ENCODE data around the gene UBL4B. TPM values are rescaled to one million over a fixed set of nuclear protein-coding genes. Genes with fewer than 3 reads are reported as not detected.

Gene UBL4B
- total RNA-seq, 1 experiment from 2014 or later: not detected

GRCh38 chr1:110161849-110162248 is 49.6 kb downstream of the UBL4B start:
- BruUV-seq (replicated peaks): no TSS peak
- Mint-ChIP-seq H3K4me1 (ENCODE audit: low read depth, unreplicated experiment) (peaks cover 9% of the 10 kb centered on the region), H3K36me3 (ENCODE audit: insufficient read depth, unreplicated experiment) (no peaks in the 10 kb centered on the region), H3K27ac (ENCODE audit: unreplicated experiment) (no peak overlapping the region), H3K4me3 (ENCODE audit: low read depth, unreplicated experiment) (no peak overlapping the region), H3K9me3 (ENCODE audit: low read depth, unreplicated experiment) (no peaks in the 10 kb centered on the region), H3K27me3 (ENCODE audit: unreplicated experiment) (peaks cover 82% of the 10 kb centered on the region)
- intact Hi-C loops (cut with micrococcal nuclease; ENCODE audit: unreplicated experiment): no loop called here
- no peak for TF ChIP-seq CTCF (IDR thresholded peaks at IDR 0.05; ENCODE audit: unreplicated experiment)
- DNase-seq: no peak
- CTCF ChIA-PET: no interaction called here

Other genes starting within 250 kb of the UBL4B start
- 10.8 and 11.1 TPM in 2 replicates for gene CSF1, start 201.6 kb upstream of the UBL4B start, total RNA-seq (2022)
- gene AHCYL1, start 127.7 kb upstream of the UBL4B start, total RNA-seq (2022): 54.2 and 56.5 TPM in 2 replicates
- 27.5 and 28.4 TPM in 2 replicates for gene STRIP1, start 77.8 kb upstream of the UBL4B start, total RNA-seq (2022)
- not detected in 2 replicates for gene ALX3, start 41.8 kb upstream of the UBL4B start, total RNA-seq (2022)
- 0.20 and 0.24 TPM in 2 replicates for gene SLC6A17, start 38.1 kb downstream of the UBL4B start, total RNA-seq (2022)
- 16.0 and 24.3 TPM in 2 replicates for gene KCNC4, start 97.9 kb downstream of the UBL4B start, total RNA-seq (2022)
- 35.6 and 36.7 TPM in 2 replicates for gene RBM15, start 226.9 kb downstream of the UBL4B start, total RNA-seq (2022)